Body of pancreas (tissue), 4 donors: ENCODE data around the gene PAPPA2. TPM values are rescaled to one million over a fixed set of nuclear protein-coding genes. Genes with fewer than 3 reads are reported as not detected.

Source experiments
- ATAC-seq: fragments of 150-250 bp; one replicate; pipeline ENCODE4 v1.9.1; 2016
- DNase-seq, 4 donors: peaks; one replicate each; pipeline ENCODE4 v3.0.0-alpha.2; 2019
- H3K27ac ChIP-seq, 4 donors: fragments of 200-600 bp; sonication (generic); 1 replicate in 3 of 4; 2 replicates in 1 of 4; pipeline versions ENCODE4 v1.5.1 to v1.6.1; 2016 to 2019; ENCODE audit warnings: mild to moderate bottlenecking in 1 of 4, mixed read lengths in 1 of 4, moderate library complexity in 1 of 4
- H3K27me3 ChIP-seq, 2 donors: fragments of 200-600 bp; sonication (generic); one replicate each; pipeline ENCODE4 v1.6.0; 2016; ENCODE audit warnings: mild to moderate bottlenecking in 1 of 2
- H3K36me3 ChIP-seq, 2 donors: fragments of 200-600 bp; sonication (generic); replicated peaks in 1 of 2; 2 replicates each; pipeline ENCODE4 v1.5.1; 2016; ENCODE audit warnings: low read depth in 2 of 2; ENCODE audit not compliant: insufficient read depth in 1 of 2
- H3K4me1 ChIP-seq: fragments of 200-600 bp; sonication (generic); one replicate; pipeline ENCODE4 v1.6.0; 2016
- H3K4me3 ChIP-seq, 2 donors: fragments of 200-600 bp; sonication (generic); 1 replicate in 1 of 2; 2 replicates in 1 of 2; pipeline ENCODE4 v1.5.1; 2016 to 2019
- H3K9me3 ChIP-seq, 3 donors: fragments of 200-600 bp; sonication (generic); 1 replicate in 2 of 3; 2 replicates in 1 of 3; pipeline ENCODE4 v1.5.1; 2016
- CTCF ChIP-seq, 7 experiments: fragments of 450-650 bp in 4 of 7; fragments of 200-600 bp in 3 of 7; sonication (generic) in 3 of 7; IDR thresholded peaks; one replicate each; pipeline ENCODE4 v1.5.1; 2016 to 2019; ENCODE audit warnings: antibody characterized with exemption in 7 of 7
- POLR2A ChIP-seq, 3 donors: fragments of 450-650 bp; IDR thresholded peaks; one replicate each; pipeline ENCODE4 v1.6.1; 2016; ENCODE audit warnings: antibody characterized with exemption in 3 of 3, mild to moderate bottlenecking in 2 of 3
- WGBS, 2 donors: methylation state at CpG; one replicate each; pipeline ENCODE4 v1.1.5; 2017; 5-methylcytosine and 5-hydroxymethylcytosine counted together
- intact Hi-C: fragments of 100-400 bp; cut with DNase I; formaldehyde crosslinking; loops from one replicate; pipeline ENCODE4 v1.15.1; 2023
- total RNA-seq, 2 donors: library from RNA; depleted of rRNA; stranded (reverse); fragments of >200 nt; gene quantifications; one replicate each; pipeline ENCODE4 v1.1.0, GENCODE V29; 2016

The PAPPA2 gene
- total RNA-seq, 2 donors from 2014 or later = under 0.01 to 5.4 TPM

- no peak for TF ChIP-seq POLR2A (IDR thresholded peaks at IDR 0.05)
- no peak for TF ChIP-seq CTCF (IDR thresholded peaks at IDR 0.05)
- H3K27ac ChIP-seq = no peak overlapping the region
- intact Hi-C loops = no loop called here
- H3K36me3 ChIP-seq = no peaks in the 10 kb centered on the region
- ATAC-seq (no peak), DNase-seq (no peak)
- no peaks in the 10 kb centered on the region for H3K4me1 ChIP-seq
- no peaks in the 10 kb centered on the region for H3K9me3 ChIP-seq
- WGBS, 2 donors = 62 to 82% methylated on average over 1 of the region's 1 CpG
- no peaks in the 10 kb centered on the region for H3K27me3 ChIP-seq
- no peak overlapping the region for H3K4me3 ChIP-seq
Measured at GRCh38 chr1:176648556-176648955, 185.6 kb downstream of the PAPPA2 start.

GRCh38 chr1:176656257-176656995, 193.5 kb downstream of the PAPPA2 start:
- TF ChIP-seq CTCF (IDR thresholded peaks at IDR 0.05) (peak in 4 of 7 experiments; percentile 20 to 34 (median 29)), POLR2A (IDR thresholded peaks at IDR 0.05) (peak in 1 of 3 donors; percentile 32)
- Histone ChIP-seq H3K27ac (peak overlapping the region in 3 of 4 donors; percentile 61 to 75 (median 73)), H3K36me3 (no peaks in the 10 kb centered on the region), H3K4me3 (no peak overlapping the region), H3K27me3 (no peaks in the 10 kb centered on the region), H3K4me1 (peaks cover 16% of the 10 kb centered on the region), H3K9me3 (no peaks in the 10 kb centered on the region)
- intact Hi-C loops = no loop called here
- WGBS, 2 donors = 28 to 31% methylated on average over 3 of the region's 3 CpGs
- ATAC-seq (peak; percentile 99), DNase-seq (peak; percentile 58 to 76 (median 66))

- H3K27ac ChIP-seq = peak overlapping the region in 3 of 4 donors; percentile 54 to 83 (median 70)
- ATAC-seq (no peak), DNase-seq (peak in 1 of 4 donors; percentile 9)
Measured at GRCh38 chr1:176669782-176670181, 206.8 kb downstream of the PAPPA2 start.

GRCh38 chr1:176670853-176671252, 207.9 kb downstream of the PAPPA2 start:
- Histone ChIP-seq H3K4me1 (peaks cover 23% of the 10 kb centered on the region), H3K36me3 (no peaks in the 10 kb centered on the region), H3K9me3 (no peaks in the 10 kb centered on the region), H3K4me3 (no peak overlapping the region), H3K27me3 (no peaks in the 10 kb centered on the region), H3K27ac (peak overlapping the region; percentile 37 to 83 (median 62))
- intact Hi-C loops = no loop called here
- 18 to 23% methylated on average over 3 of the region's 3 CpGs for WGBS, 2 donors
- TF ChIP-seq POLR2A (IDR thresholded peaks at IDR 0.05) = peak in 1 of 3 donors; percentile 20
- TF ChIP-seq CTCF (IDR thresholded peaks at IDR 0.05) = peak in 5 of 7 experiments; percentile 8 to 51 (median 40)
- ATAC-seq = peak; percentile 100
- DNase-seq = peak; percentile 85 to 92 (median 90)

More at GRCh38 chr1:176669782-176670181, 206.8 kb downstream of the PAPPA2 start:
- intact Hi-C loops = no loop called here
- Histone ChIP-seq H3K36me3 (no peaks in the 10 kb centered on the region), H3K27me3 (no peaks in the 10 kb centered on the region), H3K4me1 (peaks cover 19% of the 10 kb centered on the region), H3K9me3 (no peaks in the 10 kb centered on the region), H3K4me3 (no peak overlapping the region)
- WGBS, 2 donors = 30 to 41% methylated on average over 2 of the region's 2 CpGs
- TF ChIP-seq POLR2A (IDR thresholded peaks at IDR 0.05) = no peak
- no peak for TF ChIP-seq CTCF (IDR thresholded peaks at IDR 0.05)
